Mesothelial cell of epicardium (in vitro differentiated cells): ENCODE data around the gene FBXL20. TPM values are rescaled to one million over a fixed set of nuclear protein-coding genes. Genes with fewer than 3 reads are reported as not detected.

ENCODE experiments used
- DNase-seq, 2 experiments: peaks; one replicate each; pipeline ENCODE4 v3.0.0; 2021; ENCODE audit warnings: low spot score in 2 of 2; ENCODE audit not compliant: unreplicated experiment in 2 of 2
- H3K27ac Mint-ChIP-seq: 2 replicates; pipeline ENCODE4 v1.8.0; 2021; ENCODE audit warnings: mixed read lengths
- H3K27me3 Mint-ChIP-seq: 2 replicates; pipeline ENCODE4 v1.8.0; 2021; ENCODE audit warnings: low read depth, mixed read lengths
- H3K36me3 Mint-ChIP-seq: 2 replicates; pipeline ENCODE4 v1.8.0; 2021; ENCODE audit warnings: mixed read lengths
- H3K4me1 Mint-ChIP-seq: 2 replicates; pipeline ENCODE4 v1.8.0; 2021; ENCODE audit warnings: mixed read lengths
- H3K4me3 Mint-ChIP-seq: 2 replicates; pipeline ENCODE4 v1.8.0; 2021; ENCODE audit warnings: mild to moderate bottlenecking, moderate library complexity, mixed read lengths
- H3K9me3 Mint-ChIP-seq: 2 replicates; pipeline ENCODE4 v1.8.0; 2021; ENCODE audit warnings: mixed read lengths
- CTCF ChIP-seq: fragments of 200-600 bp; sonication (generic); IDR thresholded peaks from one replicate; pipeline ENCODE4 v1.5.0; 2021; ENCODE audit warnings: antibody characterized with exemption; ENCODE audit not compliant: unreplicated experiment
- total RNA-seq: library from RNA; stranded (reverse); gene quantifications from 3 replicates; pipeline ENCODE4 v1.2.1, GENCODE V29; 2021

FBXL20 gene
- total RNA-seq, 1 donor from 2014 or later = 29.1 TPM

DNA sequence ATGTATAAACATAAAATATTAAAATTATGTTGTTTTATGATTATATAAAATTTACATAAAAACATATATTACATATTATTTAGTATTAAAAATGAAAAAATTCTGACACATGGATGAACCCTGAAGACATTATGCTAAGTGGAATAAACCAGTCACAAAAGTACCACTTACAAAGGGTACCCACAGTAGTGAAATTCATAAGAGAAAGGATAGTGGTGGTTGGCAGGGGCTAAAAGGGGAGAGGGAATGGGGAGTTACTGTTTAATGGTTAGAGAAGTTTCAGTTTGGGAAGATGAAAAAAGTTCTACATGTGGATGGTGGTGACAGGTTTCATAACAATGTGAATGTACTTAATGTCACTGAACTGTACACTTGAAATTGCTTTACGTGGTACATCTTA, 41.4 kb downstream of the FBXL20 start:
- Mint-ChIP-seq H3K27me3 (no peaks in the 10 kb centered on the region), H3K27ac (no peak overlapping the region), H3K9me3 (no peaks in the 10 kb centered on the region), H3K36me3 (peaks cover 3% of the 10 kb centered on the region), H3K4me3 (no peak overlapping the region), H3K4me1 (no peaks in the 10 kb centered on the region)
- TF ChIP-seq CTCF = no peak
- DNase-seq = no peak

DNA sequence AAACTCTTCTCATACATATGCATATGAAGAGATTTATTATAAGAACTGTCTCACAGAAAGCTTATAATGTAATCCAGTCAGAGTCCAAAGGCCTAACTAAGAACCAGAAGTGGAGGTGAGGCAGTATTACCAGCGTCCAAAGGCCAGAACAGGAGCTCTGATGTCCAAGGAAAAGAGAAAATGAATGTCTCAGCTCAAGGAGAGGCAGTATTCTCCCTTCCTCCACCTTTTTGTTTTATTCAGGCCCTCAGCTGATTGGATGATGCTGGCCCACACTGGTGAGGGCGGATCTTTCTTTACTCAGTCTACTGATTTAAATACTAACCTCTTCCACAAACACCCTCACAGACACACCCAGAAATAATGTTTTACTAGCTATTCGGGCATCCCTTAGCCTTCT, 43.4 kb downstream of the FBXL20 start:
- no peaks in the 10 kb centered on the region for H3K9me3 Mint-ChIP-seq
- H3K27me3 Mint-ChIP-seq = no peaks in the 10 kb centered on the region
- H3K27ac Mint-ChIP-seq = no peak overlapping the region
- no peak for DNase-seq
- peaks cover 3% of the 10 kb centered on the region for H3K36me3 Mint-ChIP-seq
- no peak overlapping the region for H3K4me3 Mint-ChIP-seq
- H3K4me1 Mint-ChIP-seq = no peaks in the 10 kb centered on the region
- TF ChIP-seq CTCF = no peak

- Mint-ChIP-seq H3K36me3 (peaks cover 3% of the 10 kb centered on the region), H3K27me3 (no peaks in the 10 kb centered on the region), H3K4me3 (no peak overlapping the region), H3K9me3 (no peaks in the 10 kb centered on the region), H3K4me1 (no peaks in the 10 kb centered on the region), H3K27ac (no peak overlapping the region)
- no peak for DNase-seq
- TF ChIP-seq CTCF = no peak
Measured at GRCh38 chr17:39357488-39357887, 43.9 kb downstream of the FBXL20 start.

DNA sequence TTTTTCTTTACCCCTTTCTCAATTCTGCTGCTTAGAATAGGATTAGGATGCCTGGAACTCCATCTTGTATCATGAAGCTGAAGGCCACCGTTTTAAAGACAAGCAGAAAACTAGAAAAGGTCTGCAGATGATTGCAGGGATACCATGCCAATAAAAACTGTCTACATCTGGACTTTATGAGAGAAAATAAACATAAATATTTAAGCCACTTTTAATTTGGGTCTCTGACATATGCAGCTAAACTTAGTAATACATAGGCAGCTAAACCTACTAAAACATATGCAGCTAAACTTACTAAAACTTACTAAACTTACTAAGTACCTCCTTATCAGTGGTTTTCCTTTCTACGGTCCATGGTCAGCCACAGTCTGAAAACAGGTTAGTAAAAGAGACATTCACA, 48.4 kb downstream of the FBXL20 start:
- no peaks in the 10 kb centered on the region for H3K9me3 Mint-ChIP-seq
- TF ChIP-seq CTCF = no peak
- H3K36me3 Mint-ChIP-seq = peaks cover 3% of the 10 kb centered on the region
- H3K4me3 Mint-ChIP-seq = no peak overlapping the region
- no peaks in the 10 kb centered on the region for H3K4me1 Mint-ChIP-seq
- no peak for DNase-seq
- no peak overlapping the region for H3K27ac Mint-ChIP-seq
- no peaks in the 10 kb centered on the region for H3K27me3 Mint-ChIP-seq

GRCh38 chr17:39352511-39352910, 48.9 kb downstream of the FBXL20 start:
- no peak overlapping the region for H3K4me3 Mint-ChIP-seq
- no peak for DNase-seq

More at GRCh38 chr17:39352511-39352910, 48.9 kb downstream of the FBXL20 start:
- Mint-ChIP-seq H3K27ac (no peak overlapping the region), H3K27me3 (no peaks in the 10 kb centered on the region), H3K9me3 (no peaks in the 10 kb centered on the region), H3K4me1 (no peaks in the 10 kb centered on the region), H3K36me3 (peaks cover 3% of the 10 kb centered on the region)
- no peak for TF ChIP-seq CTCF
